ENCODE measurements around the gene ODR4.
"Not testable (repeated sequence)": the region's sequence is repeated elsewhere in the genome, so short reads cannot be mapped to it uniquely, and the experiment has no call there.

ODR4 gene

DNA sequence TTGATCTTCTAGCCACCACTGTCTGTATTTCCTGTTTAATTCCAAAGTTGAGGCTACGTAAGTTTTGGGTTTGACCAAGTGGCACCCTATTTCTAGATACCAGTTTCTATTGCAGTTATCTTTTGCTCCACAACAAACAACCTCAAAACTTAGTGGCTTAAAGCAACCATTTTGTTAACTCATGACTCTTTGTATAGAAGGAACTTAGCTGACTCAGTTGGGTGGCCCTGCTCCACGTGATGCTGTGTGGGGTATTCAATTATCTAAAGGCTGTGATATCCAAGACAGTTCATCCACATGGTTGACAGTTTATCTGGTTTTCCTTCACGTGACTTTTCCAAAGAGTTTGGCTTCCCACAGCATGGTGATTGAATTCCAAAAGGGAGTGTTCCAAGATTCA lies 50.5 kb downstream of the ODR4 start:
- TF ChIP-seq POLR2A (IDR thresholded peaks at IDR 0.05; ENCODE audit: low read depth, low read length) (no peak), TAF1 (IDR thresholded peaks at IDR 0.05; ENCODE audit: borderline replicate concordance, low read depth, low read length) (no peak), POLR2AphosphoS5 (IDR thresholded peaks at IDR 0.05; ENCODE audit: low read depth, low read length) (no peak)
- FAIRE-seq (no peak), DNase-seq (ENCODE audit: insufficient read length) (no peak)

DNA sequence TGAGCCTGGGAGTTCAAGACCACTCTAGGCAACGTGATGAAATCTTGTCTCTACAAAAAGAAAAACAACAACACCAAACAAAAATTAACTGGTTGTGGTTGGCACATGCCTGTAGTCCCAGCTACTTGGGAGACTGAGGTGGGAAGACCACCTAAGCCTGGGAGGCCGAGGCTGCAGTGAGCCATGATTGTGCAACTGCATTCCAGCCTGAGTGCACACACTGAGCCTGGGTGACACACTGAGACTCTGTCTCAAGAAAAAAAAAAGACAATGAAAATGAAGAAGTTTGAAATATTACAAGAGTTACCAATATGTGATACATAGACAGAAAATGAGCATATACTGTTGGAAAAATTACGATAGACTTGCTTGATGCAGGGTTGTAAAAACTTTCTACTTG lies 53.4 kb downstream of the ODR4 start:
- no peak for FAIRE-seq
- no peak for DNase-seq (ENCODE audit: insufficient read length)

DNA sequence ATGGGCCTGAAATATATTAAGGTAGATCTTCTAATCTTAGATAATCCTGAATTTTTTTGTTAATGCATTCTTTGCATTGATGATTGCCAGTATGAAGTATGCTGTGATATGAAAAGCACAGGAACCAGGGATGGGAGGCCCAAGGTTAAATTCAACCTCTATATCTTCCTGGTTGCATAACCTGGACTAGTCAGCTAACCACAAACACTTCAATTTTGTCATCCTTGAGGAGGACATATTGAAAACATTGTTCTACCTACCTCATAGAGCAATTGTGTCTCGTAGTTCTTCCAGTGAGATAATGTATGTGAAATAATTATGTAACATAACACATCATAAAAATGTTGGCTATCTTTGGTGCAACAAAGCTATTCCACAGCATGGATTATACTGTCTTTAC lies 59.7 kb downstream of the ODR4 start:
- no peak for DNase-seq (ENCODE audit: insufficient read length)
- FAIRE-seq, result no peak
- TF ChIP-seq POLR2AphosphoS5 (IDR thresholded peaks at IDR 0.05; ENCODE audit: low read depth, low read length) (no peak), POLR2A (IDR thresholded peaks at IDR 0.05; ENCODE audit: low read depth, low read length) (no peak), TAF1 (IDR thresholded peaks at IDR 0.05; ENCODE audit: borderline replicate concordance, low read depth, low read length) (no peak)

More for the DNA sequence above, 53.4 kb downstream of the ODR4 start:
- TF ChIP-seq TAF1 (IDR thresholded peaks at IDR 0.05; ENCODE audit: borderline replicate concordance, low read depth, low read length) (no peak), POLR2A (IDR thresholded peaks at IDR 0.05; ENCODE audit: low read depth, low read length) (no peak), POLR2AphosphoS5 (IDR thresholded peaks at IDR 0.05; ENCODE audit: low read depth, low read length) (no peak)

DNA sequence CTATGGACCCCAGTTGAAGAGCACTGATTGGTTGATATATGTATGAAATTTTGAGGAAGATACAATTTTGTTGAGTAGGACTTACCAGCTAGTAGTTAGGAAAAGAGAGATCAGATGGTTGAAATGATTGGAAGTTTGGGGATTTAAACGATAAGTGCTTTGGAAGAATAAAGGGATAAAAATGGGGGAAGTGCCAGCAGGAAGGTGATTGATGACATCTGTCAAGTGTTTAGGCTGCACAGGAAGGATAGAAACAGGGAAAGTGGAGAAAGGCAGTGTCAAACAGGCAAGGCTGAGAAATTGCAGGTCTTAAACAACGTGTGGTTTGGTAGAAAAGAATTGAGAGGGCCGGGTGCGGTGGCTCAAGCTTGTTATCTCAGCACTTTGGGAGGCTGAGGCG lies 62.9 kb downstream of the ODR4 start:
- DNase-seq (ENCODE audit: insufficient read length) (no peak), FAIRE-seq (no peak)
- TF ChIP-seq POLR2A (IDR thresholded peaks at IDR 0.05; ENCODE audit: low read depth, low read length) (no peak), POLR2AphosphoS5 (IDR thresholded peaks at IDR 0.05; ENCODE audit: low read depth, low read length) (no peak), TAF1 (IDR thresholded peaks at IDR 0.05; ENCODE audit: borderline replicate concordance, low read depth, low read length) (no peak)

DNA sequence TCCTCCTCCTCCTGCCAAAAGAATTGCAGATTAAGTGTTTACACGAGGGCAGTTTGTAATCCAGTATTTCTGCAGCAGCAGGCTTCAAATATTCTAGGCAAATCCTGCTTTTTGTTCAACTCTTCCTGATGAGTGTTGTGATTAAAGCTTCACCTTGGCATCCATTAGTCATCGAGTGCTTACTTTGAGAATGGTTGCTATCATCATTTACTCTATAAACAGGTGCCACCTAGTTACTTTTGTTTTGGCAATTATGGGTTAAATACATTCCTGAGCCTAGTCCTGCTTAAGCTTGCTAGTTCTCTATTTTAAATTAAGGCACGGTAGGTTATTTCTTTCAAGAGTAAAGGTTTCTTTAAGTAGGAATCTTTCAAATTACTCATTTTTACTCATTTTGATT lies 64.9 kb downstream of the ODR4 start:
- no peak for DNase-seq (ENCODE audit: insufficient read length)
- TF ChIP-seq POLR2AphosphoS5 (IDR thresholded peaks at IDR 0.05; ENCODE audit: low read depth, low read length), result no peak
- no peak for TF ChIP-seq POLR2A (IDR thresholded peaks at IDR 0.05; ENCODE audit: low read depth, low read length)
- FAIRE-seq, result no peak

DNA sequence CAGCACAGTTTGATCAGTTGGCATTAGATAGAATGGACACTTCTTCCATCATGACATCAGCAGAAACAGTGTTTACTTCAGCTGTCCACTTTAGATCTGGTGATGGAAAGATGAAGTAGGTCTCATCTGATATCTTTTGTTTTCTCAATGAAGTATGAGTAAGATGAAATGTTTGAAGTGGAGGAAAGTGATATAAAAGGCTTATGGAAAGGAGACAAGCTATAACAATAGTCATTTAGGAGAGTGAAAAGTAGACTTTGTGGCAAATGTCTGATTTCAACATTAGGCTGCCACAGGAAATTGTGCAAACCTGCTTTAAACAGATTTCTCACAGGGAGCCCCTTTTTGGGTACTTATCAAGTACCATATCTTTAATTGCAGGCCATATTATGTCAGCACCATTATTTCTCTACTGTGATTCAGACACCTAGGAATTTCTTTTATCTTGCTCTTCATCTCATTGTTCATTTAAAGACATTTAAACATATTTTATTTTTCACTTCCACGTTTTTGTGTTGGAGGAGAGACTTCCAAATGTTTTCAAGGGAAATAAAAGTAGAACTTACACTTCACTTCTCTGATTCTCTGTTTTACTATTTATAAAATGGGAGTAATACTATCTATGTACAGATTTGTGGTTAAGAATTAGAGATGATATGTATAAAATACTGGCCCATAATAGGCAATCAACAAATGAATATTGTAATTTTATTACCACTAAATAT lies 67.2 kb downstream of the ODR4 start:
- FAIRE-seq (peak; percentile 5), DNase-seq (ENCODE audit: insufficient read length) (no peak)
- no peak for TF ChIP-seq TAF1 (IDR thresholded peaks at IDR 0.05; ENCODE audit: borderline replicate concordance, low read depth, low read length)
- TF ChIP-seq POLR2AphosphoS5 (IDR thresholded peaks at IDR 0.05; ENCODE audit: low read depth, low read length), result no peak
- no peak for TF ChIP-seq POLR2A (IDR thresholded peaks at IDR 0.05; ENCODE audit: low read depth, low read length)

DNA sequence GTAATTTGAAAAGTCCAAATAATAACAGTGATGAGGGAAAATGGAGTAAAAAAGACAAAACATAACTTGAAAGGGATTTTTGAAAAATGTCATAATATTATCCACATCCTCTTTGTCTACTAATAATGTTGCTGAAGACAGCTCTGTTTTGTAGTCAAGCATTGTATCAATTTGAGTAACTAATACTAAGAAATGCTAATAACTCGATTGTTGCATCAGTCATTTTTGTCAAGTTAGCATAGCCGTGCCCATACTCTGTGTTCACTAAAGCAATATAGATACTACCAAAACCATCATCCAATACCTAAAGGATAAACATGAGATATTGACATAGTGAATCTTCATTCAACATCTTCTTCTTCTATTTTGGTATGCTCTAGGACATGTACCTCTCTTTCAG lies 68.0 kb downstream of the ODR4 start:
- TF ChIP-seq POLR2A (IDR thresholded peaks at IDR 0.05; ENCODE audit: low read depth, low read length) (no peak), TAF1 (IDR thresholded peaks at IDR 0.05; ENCODE audit: borderline replicate concordance, low read depth, low read length) (no peak), POLR2AphosphoS5 (IDR thresholded peaks at IDR 0.05; ENCODE audit: low read depth, low read length) (no peak)
- FAIRE-seq (no peak), DNase-seq (ENCODE audit: insufficient read length) (no peak)

DNA sequence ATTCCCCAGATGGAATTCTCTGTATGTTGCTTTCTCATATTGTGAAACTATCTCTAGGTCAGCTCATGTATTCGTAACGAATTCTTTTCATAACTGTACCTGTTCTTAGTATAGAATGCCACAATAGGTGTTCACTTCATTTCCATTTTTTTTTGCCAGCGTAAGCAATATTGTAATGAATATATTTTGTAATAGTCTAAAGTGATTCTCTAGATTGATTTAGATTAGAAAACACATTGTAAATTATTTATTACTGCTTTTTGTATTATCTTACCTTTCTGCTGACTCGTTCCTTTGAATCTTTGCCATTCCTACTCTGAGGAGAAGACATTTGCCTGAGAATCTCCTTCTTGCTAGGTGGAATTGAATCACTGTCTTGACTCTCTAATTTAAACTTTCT lies 70.5 kb downstream of the ODR4 start:
- FAIRE-seq, result no peak
- no peak for TF ChIP-seq POLR2AphosphoS5 (IDR thresholded peaks at IDR 0.05; ENCODE audit: low read depth, low read length)
- no peak for TF ChIP-seq TAF1 (IDR thresholded peaks at IDR 0.05; ENCODE audit: borderline replicate concordance, low read depth, low read length)
- TF ChIP-seq POLR2A (IDR thresholded peaks at IDR 0.05; ENCODE audit: low read depth, low read length), result no peak
- no peak for DNase-seq (ENCODE audit: insufficient read length)

DNA sequence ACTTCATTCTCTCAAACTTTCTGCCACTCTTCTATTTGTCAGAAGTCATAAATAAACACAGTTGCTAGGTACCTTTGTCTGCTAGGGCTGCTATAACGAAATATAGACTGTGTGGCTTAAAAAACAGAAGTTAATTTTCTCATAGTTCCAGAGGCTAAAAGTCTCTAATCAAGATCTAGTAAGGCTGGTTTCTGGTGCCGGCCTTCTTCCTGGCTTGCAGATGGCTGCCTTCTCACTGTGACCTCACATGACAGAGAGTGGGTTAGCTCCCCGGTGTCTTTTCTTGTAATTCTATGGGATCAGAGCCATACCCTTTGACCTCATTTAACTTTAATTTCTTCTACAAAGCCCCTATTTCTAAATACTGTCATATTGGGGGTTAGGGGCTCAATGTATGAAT lies 79.3 kb downstream of the ODR4 start:
- TF ChIP-seq TAF1 (IDR thresholded peaks at IDR 0.05; ENCODE audit: borderline replicate concordance, low read depth, low read length), result no peak
- no peak for TF ChIP-seq POLR2A (IDR thresholded peaks at IDR 0.05; ENCODE audit: low read depth, low read length)
- TF ChIP-seq POLR2AphosphoS5 (IDR thresholded peaks at IDR 0.05; ENCODE audit: low read depth, low read length), result no peak
- DNase-seq (ENCODE audit: insufficient read length), result no peak
- FAIRE-seq, result no peak

DNA sequence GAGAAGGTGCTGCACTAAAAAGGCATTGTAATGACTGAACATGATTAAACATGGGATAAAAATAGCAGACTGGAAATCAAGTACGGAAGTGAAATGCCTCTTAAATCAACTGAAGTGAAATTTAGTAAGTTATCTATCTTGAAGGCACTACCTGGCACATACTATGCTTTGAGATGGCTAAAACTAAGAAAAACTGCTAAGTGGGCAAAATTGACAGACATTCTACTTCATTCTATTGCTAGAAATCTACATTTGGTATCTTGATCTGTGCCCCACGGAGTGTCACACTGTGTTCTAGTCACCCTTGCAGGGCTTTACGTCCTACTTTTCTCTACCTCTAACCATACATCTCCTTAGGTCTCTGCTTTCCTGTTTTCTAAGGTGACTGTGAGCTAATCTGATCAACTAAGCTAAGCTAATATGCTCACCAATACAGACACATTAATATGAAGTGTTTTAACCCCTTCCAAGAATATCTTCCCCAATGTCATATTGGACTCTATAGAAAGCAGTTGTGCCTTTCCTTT lies 81.2 kb downstream of the ODR4 start:
- DNase-seq (ENCODE audit: insufficient read length) (no peak), FAIRE-seq (no peak)
- TF ChIP-seq POLR2A (IDR thresholded peaks at IDR 0.05; ENCODE audit: low read depth, low read length), result no peak
- no peak for TF ChIP-seq TAF1 (IDR thresholded peaks at IDR 0.05; ENCODE audit: borderline replicate concordance, low read depth, low read length)
- no peak for TF ChIP-seq POLR2AphosphoS5 (IDR thresholded peaks at IDR 0.05; ENCODE audit: low read depth, low read length)

DNA sequence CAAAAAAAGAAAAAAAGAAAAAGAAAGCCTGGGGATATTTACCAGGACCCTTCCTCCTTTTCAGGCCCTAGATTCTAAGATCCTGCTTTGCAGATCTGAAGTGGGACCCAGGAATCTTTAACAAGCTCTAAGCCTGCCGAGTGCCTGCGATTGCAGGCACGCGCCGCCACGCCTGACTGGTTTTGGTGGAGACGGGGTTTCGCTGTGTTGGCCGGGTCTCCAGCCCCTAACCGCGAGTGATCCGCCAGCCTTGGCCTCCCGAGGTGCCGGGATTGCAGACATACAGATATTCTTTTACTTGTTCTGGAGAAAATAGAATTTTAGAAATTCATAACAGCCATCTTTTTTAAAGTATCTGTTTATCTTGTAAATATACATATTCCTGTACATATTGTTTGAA lies 83.5 kb downstream of the ODR4 start:
- DNase-seq (ENCODE audit: insufficient read length); FAIRE-seq: not testable (repeated sequence)

DNA sequence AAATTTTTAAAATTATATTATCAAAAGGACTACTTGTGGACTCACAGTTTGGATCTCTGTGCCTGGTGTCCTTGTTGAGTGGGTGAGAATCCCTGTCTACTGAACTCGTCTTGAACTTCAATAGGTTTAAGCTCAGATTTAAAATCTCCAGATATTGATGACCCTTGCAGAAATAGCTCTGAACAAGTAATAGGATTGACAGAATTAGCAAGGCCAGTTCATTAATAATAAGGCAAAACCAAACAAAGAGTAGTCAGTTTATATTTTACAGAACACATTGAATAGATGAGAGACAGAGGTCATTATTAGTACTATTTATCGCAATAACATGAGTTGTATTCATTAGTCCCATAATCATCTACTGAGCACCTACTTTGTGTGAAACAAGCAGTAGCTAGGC lies 85.4 kb downstream of the ODR4 start, which contains the start of gene PDC:
TSS of gene PDC (minus strand) at position 101 of the 400 bp plus-strand sequence. CDS start 11,655 bp downstream, outside the sequence.
- no peak for TF ChIP-seq TAF1 (IDR thresholded peaks at IDR 0.05; ENCODE audit: borderline replicate concordance, low read depth, low read length)
- no peak for TF ChIP-seq POLR2A (IDR thresholded peaks at IDR 0.05; ENCODE audit: low read depth, low read length)
- no peak for TF ChIP-seq POLR2AphosphoS5 (IDR thresholded peaks at IDR 0.05; ENCODE audit: low read depth, low read length)
- FAIRE-seq (no peak), DNase-seq (ENCODE audit: insufficient read length) (no peak)
